Mesothelial cell of epicardium (in vitro differentiated cells): ENCODE data around the gene PPL. TPM values are rescaled to one million over a fixed set of nuclear protein-coding genes. Genes with fewer than 3 reads are reported as not detected.
A peak's percentile ranks its signal among the peaks of the same experiment; 100 is the strongest.

Experiments
- DNase-seq, 2 experiments: peaks; one replicate each; pipeline ENCODE4 v3.0.0; 2021; ENCODE audit warnings: low spot score in 2 of 2; ENCODE audit not compliant: unreplicated experiment in 2 of 2
- H3K27ac Mint-ChIP-seq: 2 replicates; pipeline ENCODE4 v1.8.0; 2021; ENCODE audit warnings: mixed read lengths
- H3K27me3 Mint-ChIP-seq: 2 replicates; pipeline ENCODE4 v1.8.0; 2021; ENCODE audit warnings: low read depth, mixed read lengths
- H3K36me3 Mint-ChIP-seq: 2 replicates; pipeline ENCODE4 v1.8.0; 2021; ENCODE audit warnings: mixed read lengths
- H3K4me1 Mint-ChIP-seq: 2 replicates; pipeline ENCODE4 v1.8.0; 2021; ENCODE audit warnings: mixed read lengths
- H3K4me3 Mint-ChIP-seq: 2 replicates; pipeline ENCODE4 v1.8.0; 2021; ENCODE audit warnings: mild to moderate bottlenecking, moderate library complexity, mixed read lengths
- H3K9me3 Mint-ChIP-seq: 2 replicates; pipeline ENCODE4 v1.8.0; 2021; ENCODE audit warnings: mixed read lengths
- total RNA-seq: library from RNA; stranded (reverse); gene quantifications from 3 replicates; pipeline ENCODE4 v1.2.1, GENCODE V29; 2021
- TF ChIP-seq, protein P1 (sequence below): fragments of 200-600 bp; sonication (generic); IDR thresholded peaks from one replicate; pipeline ENCODE4 v1.5.0; 2021; ENCODE audit warnings: antibody characterized with exemption; ENCODE audit not compliant: unreplicated experiment

The PPL gene
- total RNA-seq, 1 donor from 2014 or later: 36.8 TPM

DNA sequence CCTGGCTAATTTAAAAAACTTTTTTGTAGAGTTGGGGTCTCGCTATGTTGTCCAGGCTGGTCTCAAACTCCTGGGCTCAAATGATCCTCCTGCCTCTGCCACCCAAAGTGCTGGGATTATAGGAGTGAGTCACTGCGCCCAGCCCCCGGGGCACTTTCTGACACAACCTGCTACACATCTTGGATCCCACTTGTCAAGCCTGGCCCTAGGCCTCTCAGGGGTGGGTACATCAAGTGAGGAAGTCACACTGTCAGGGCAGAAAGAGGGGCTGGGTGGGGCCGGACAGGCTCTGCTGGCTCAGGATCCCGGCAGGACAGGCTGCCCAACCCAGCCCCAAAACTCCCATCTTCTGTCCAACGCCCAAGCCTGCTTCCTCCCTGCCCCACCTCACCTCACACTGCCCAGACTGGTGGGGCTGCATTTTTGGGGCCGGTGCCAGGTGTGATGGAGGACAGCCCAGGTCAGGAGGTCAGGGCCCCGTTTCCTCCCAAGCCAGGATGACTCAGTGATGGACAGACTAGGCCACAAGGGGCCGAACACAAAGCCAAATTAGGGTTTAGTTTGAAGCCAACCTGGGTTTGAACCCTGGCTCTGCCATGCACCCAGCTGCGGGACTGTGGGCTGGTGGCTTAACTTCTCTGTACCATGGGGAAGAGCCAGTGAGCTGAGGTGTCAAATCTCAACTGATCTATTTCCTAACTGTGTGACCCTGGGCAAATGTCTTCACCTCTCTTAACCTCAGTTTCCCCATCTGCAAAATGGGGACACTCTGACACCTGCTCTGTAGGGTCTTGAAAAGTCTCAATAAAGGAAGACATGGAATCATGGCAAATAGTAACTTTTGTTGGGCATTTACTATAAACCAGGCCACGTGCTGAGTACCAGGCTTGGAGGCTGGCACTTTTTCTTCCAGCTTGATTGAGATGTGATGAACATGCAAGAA, 8.9 kb upstream of the PPL start:
- Mint-ChIP-seq H3K4me1 (peaks cover 41% of the 10 kb centered on the region), H3K36me3 (no peaks in the 10 kb centered on the region), H3K4me3 (no peak overlapping the region), H3K27me3 (peaks cover 3% of the 10 kb centered on the region), H3K9me3 (no peaks in the 10 kb centered on the region), H3K27ac (peak overlapping the region; percentile 99)
- TF ChIP-seq, protein P1, sequence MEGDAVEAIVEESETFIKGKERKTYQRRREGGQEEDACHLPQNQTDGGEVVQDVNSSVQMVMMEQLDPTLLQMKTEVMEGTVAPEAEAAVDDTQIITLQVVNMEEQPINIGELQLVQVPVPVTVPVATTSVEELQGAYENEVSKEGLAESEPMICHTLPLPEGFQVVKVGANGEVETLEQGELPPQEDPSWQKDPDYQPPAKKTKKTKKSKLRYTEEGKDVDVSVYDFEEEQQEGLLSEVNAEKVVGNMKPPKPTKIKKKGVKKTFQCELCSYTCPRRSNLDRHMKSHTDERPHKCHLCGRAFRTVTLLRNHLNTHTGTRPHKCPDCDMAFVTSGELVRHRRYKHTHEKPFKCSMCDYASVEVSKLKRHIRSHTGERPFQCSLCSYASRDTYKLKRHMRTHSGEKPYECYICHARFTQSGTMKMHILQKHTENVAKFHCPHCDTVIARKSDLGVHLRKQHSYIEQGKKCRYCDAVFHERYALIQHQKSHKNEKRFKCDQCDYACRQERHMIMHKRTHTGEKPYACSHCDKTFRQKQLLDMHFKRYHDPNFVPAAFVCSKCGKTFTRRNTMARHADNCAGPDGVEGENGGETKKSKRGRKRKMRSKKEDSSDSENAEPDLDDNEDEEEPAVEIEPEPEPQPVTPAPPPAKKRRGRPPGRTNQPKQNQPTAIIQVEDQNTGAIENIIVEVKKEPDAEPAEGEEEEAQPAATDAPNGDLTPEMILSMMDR: no peak
- DNase-seq: no peak

DNA sequence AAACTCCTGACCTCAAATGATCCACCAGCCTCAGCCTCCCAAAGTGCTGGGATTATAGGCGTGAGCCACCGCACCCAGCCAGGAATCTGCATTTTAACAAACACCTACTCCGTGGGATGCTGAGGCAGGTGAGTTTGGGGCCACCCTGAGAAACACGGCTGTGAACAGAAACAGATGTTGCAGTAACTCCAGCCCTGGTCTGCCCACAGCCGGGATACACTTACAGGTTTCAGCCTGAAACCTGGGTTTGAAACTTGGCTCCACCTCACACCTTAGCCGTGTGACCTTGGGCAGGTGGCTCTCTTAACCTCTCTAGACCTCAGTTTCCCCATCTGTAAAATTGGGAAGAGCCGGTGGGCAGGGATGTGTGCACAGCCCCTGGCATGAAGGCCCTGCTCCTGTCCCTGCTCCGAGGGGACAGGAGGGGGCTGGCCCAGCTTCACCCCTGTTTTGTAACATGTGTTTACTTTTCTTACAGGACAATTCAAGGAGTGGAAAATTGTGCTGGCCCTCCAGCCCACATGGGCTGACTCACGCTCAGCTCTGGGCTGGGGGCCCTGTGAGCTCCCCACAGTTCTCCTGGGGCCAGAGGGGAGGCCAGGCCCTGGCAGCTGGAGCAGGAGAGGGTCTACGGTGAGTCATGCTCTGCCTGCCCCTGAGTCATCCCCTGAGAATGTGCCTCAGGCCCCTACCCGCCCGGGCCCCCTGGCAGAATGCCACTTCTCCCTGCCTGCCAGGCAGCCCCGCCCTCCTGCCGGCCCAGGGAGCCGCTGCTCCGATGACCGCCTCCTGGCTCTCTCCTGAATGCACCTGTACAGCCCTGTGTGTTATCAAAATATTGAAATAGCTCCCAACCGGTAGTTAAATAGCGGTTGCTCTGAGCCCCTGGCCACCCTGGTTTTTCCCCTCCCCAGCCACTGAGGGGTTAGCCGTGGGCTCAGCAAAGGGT, 7.7 kb upstream of the PPL start:
- TF ChIP-seq, protein P1: no peak
- Mint-ChIP-seq H3K4me1 (peaks cover 41% of the 10 kb centered on the region), H3K27ac (peak overlapping the region; percentile 99), H3K9me3 (no peaks in the 10 kb centered on the region), H3K36me3 (no peaks in the 10 kb centered on the region), H3K4me3 (peak overlapping the region; percentile 46), H3K27me3 (peaks cover 3% of the 10 kb centered on the region)
- peak; percentile 93 to 97 for DNase-seq

DNA sequence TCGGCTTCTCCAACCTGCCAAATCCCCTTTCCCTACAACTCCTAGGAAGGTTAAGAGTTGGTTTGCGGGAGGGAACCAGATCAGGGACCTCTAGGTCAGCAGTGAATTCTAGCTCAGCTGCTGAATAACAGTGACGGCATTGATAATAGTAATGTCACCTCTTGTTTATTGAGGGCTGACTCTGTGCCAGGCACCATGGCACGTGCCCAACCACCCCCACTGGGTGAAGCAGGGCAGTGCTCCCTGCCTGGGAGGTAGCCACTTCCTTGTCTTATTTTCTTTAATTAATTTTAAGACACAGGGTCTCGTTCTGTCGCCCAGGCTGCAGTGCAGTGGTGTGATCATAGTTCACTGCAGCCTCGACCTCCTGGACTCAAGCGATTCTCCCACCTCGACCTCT, 5.5 kb upstream of the PPL start:
- TF ChIP-seq, protein P1: no peak
- no peaks in the 10 kb centered on the region for H3K9me3 Mint-ChIP-seq
- H3K4me3 Mint-ChIP-seq: no peak overlapping the region
- no peak for DNase-seq
- H3K4me1 Mint-ChIP-seq: peaks cover 32% of the 10 kb centered on the region
- H3K27ac Mint-ChIP-seq: no peak overlapping the region
- H3K36me3 Mint-ChIP-seq: no peaks in the 10 kb centered on the region
- peaks cover 15% of the 10 kb centered on the region for H3K27me3 Mint-ChIP-seq

- TF ChIP-seq, protein P1: no peak
- Mint-ChIP-seq H3K36me3 (no peaks in the 10 kb centered on the region), H3K4me3 (no peak overlapping the region), H3K9me3 (no peaks in the 10 kb centered on the region), H3K27ac (no peak overlapping the region), H3K4me1 (peaks cover 33% of the 10 kb centered on the region), H3K27me3 (peaks cover 25% of the 10 kb centered on the region)
- no peak for DNase-seq
Observed at GRCh38 chr16:4940719-4941118, 3.8 kb upstream of the PPL start.

DNA sequence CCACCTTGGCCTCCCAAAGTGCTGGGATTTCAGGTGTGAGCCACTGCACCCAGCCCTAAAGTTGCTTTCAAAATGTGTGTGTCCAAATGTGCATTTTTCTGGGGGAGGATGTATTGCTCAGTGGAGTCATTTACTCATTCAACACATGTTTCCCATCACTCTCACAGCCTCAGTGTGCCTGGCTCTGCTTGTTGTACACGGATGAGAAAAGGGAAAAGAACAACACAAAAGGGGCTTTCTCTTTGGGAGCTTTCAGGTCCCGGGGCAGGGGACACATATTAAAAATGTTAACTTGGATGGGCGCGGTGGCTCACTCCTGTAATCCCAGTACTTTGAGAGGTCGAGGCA, 1.7 kb upstream of the PPL start:
- Mint-ChIP-seq H3K27me3 (peaks cover 38% of the 10 kb centered on the region), H3K9me3 (no peaks in the 10 kb centered on the region), H3K4me3 (no peak overlapping the region), H3K36me3 (no peaks in the 10 kb centered on the region), H3K4me1 (peaks cover 25% of the 10 kb centered on the region), H3K27ac (no peak overlapping the region)
- no peak for DNase-seq
- TF ChIP-seq, protein P1: no peak
